BLaER1 treated with 17β-estradiol and CSF1 and Interleukin-3, amounts not matched to agents 10 nM and 100 nM (cell line): ENCODE data around the gene MAD2L1.
A peak's percentile ranks its signal among the peaks of the same experiment; 100 is the strongest.
"Not testable (repeated sequence)": the region's sequence is repeated elsewhere in the genome, so short reads cannot be mapped to it uniquely, and the experiment has no call there.

ENCODE experiments used
- H3K27ac ChIP-seq, 11 experiments: shearing (Covaris generic); formaldehyde crosslinking; 2 replicates each; pipeline ENCODE4 v1.8.1; 2022
- H3K27me3 ChIP-seq, 11 experiments: shearing (Covaris generic); formaldehyde crosslinking; 2 replicates each; pipeline ENCODE4 v1.8.1; 2022
- H3K36me3 ChIP-seq, 11 experiments: shearing (Covaris generic); formaldehyde crosslinking; 2 replicates each; pipeline ENCODE4 v1.8.1; 2022
- H3K4me1 ChIP-seq, 10 experiments: shearing (Covaris generic); formaldehyde crosslinking; 2 replicates each; pipeline ENCODE4 v1.8.1; 2022
- H3K4me2 ChIP-seq, 11 experiments: shearing (Covaris generic); formaldehyde crosslinking; 2 replicates each; pipeline ENCODE4 v1.8.1; 2022
- H3K4me3 ChIP-seq, 10 experiments: shearing (Covaris generic); formaldehyde crosslinking; 2 replicates each; pipeline ENCODE4 v1.8.1; 2022
- H3K9ac ChIP-seq, 11 experiments: shearing (Covaris generic); formaldehyde crosslinking; 2 replicates each; pipeline ENCODE4 v1.8.1; 2022
- H3K9me3 ChIP-seq, 11 experiments: shearing (Covaris generic); formaldehyde crosslinking; replicated peaks in 1 of 11; 2 replicates each; pipeline ENCODE4 v1.8.1; 2022
- H4K20me1 ChIP-seq, 11 experiments: shearing (Covaris generic); formaldehyde crosslinking; 2 replicates each; pipeline ENCODE4 v1.8.1; 2022
- Cebpa-rat ChIP-seq, 11 experiments: shearing (Covaris generic); IDR thresholded peaks; 2 replicates each; pipeline ENCODE4 v1.8.1; 2022

Gene MAD2L1

DNA sequence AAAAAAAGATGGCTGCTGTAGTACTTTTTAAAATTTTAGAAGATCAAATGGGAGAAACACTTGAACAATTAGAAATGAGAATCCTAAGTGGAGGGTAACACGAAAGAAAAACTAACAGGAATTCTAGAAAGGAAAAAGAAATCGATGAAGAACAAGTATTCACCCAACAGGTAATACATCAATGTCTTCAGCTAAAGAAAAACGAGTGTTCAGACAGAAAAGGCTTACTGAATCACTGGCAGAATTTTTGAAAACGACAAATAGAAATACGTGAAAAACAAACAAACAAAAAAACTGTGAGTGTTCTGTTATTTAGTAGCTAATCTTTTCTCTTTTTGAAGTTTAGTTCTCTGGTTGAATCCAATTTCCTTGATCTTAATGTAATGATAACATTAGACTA, 1.8 kb downstream of the MAD2L1 start:
- H3K9me3 ChIP-seq: no peaks in the 10 kb centered on the region
- TF ChIP-seq Cebpa-rat (IDR thresholded peaks at IDR 0.05): no peak
- peaks cover 41 to 63% (median 59%) of the 10 kb centered on the region in 10 experiments for H3K4me1 ChIP-seq
- peaks cover 0 to 28% (median 15%) of the 10 kb centered on the region in 11 experiments; a peak in 10 of 22 replicates for H4K20me1 ChIP-seq
- H3K9ac ChIP-seq: peak overlapping the region in 9 of 11 experiments; percentile 26 to 93 (median 87); a peak in 15 of 22 replicates
- peaks cover 0 to 53% (median 43%) of the 10 kb centered on the region in 11 experiments; a peak in 17 of 22 replicates for H3K36me3 ChIP-seq
- H3K27me3 ChIP-seq: no peaks in the 10 kb centered on the region
- peak overlapping the region in 2 of 11 experiments; percentile 92 to 95; a peak in 2 of 22 replicates for H3K27ac ChIP-seq
- H3K4me2 ChIP-seq: peak overlapping the region; percentile 76 to 96 (median 89); a peak in 21 of 22 replicates
- peak overlapping the region in 7 of 10 experiments; percentile 72 to 85 (median 77); a peak in 12 of 20 replicates for H3K4me3 ChIP-seq

DNA sequence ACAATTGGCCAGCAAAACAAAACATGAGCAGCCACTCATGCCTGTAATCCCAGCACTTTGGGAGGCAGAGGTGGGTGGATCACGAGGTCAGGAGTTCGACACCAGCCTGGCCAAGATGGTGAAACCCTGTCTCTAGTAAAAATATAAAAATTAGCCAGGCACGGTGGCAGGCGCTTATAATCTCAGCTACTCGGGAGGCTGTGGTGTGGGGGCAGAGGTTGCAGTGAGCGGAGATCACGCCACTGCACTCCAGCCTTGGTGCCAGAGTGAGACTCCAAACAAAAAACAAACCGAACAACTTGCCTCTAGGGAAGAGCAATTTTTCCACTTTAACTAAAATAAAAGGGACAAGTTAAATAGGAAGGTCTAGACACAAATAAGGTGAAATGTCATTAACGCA, 2.9 kb downstream of the MAD2L1 start:
- H3K9ac ChIP-seq: peak overlapping the region in 6 of 11 experiments; percentile 9 to 91 (median 30); a peak in 7 of 22 replicates
- H3K36me3 ChIP-seq: peaks cover 0 to 64% (median 54%) of the 10 kb centered on the region in 11 experiments; a peak in 17 of 22 replicates
- H3K27me3 ChIP-seq, H3K9me3 ChIP-seq: not testable (repeated sequence)
- peak overlapping the region; percentile 76 to 96 (median 89); a peak in 20 of 22 replicates for H3K4me2 ChIP-seq
- H3K27ac ChIP-seq: peak overlapping the region in 4 of 11 experiments; percentile 2 to 33 (median 24); a peak in 4 of 22 replicates
- H4K20me1 ChIP-seq: peaks cover 0 to 28% (median 15%) of the 10 kb centered on the region in 11 experiments; a peak in 10 of 22 replicates
- H3K4me3 ChIP-seq: peak overlapping the region in 4 of 10 experiments; percentile 74 to 85 (median 78); a peak in 3 of 20 replicates
- H3K4me1 ChIP-seq: peaks cover 40 to 53% (median 51%) of the 10 kb centered on the region in 10 experiments

DNA sequence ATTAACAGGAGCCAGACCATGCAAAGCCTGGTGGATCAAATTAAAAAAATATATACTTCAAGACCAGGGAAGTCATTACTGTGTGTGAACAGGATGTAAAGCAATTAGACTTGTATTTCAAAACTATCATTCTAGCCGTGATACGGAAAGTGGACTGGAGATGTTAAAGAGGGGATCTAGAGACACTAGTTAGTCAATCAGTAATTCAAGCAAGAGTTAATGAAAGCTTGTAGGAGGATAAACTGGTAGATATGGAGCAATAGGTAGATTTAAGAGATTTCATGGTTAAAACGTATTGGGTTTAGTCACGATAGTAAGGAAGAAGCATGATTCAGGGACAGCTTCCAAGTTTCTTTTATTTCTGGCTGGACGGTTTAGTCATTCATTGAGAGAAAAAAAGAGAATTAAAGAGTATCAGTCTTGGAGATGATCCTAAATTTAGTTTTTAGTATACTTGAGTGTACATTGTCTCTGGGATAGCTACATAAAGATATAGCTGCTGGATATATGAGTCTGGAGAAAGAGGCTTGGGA, 3.9 kb downstream of the MAD2L1 start:
- peak overlapping the region in 3 of 11 experiments; percentile 8 to 58 (median 31); a peak in 3 of 22 replicates for H3K9ac ChIP-seq
- no peak for TF ChIP-seq Cebpa-rat (IDR thresholded peaks at IDR 0.05)
- peaks cover 0 to 74% (median 63%) of the 10 kb centered on the region in 11 experiments; a peak in 18 of 22 replicates for H3K36me3 ChIP-seq
- peaks cover 32 to 44% (median 42%) of the 10 kb centered on the region in 10 experiments for H3K4me1 ChIP-seq
- H3K4me3 ChIP-seq: no peak overlapping the region; a peak in 1 of 20 replicates
- peaks cover 0 to 28% (median 18%) of the 10 kb centered on the region in 11 experiments; a peak in 10 of 22 replicates for H4K20me1 ChIP-seq
- H3K9me3 ChIP-seq: no peaks in the 10 kb centered on the region
- peak overlapping the region; percentile 76 to 96 (median 89); a peak in 19 of 22 replicates for H3K4me2 ChIP-seq
- H3K27me3 ChIP-seq: no peaks in the 10 kb centered on the region
- H3K27ac ChIP-seq: peak overlapping the region in 3 of 11 experiments; percentile 9 to 33 (median 20); a peak in 4 of 22 replicates

GRCh38 chr4:120059036-120059435, 7.6 kb downstream of the MAD2L1 start:
- H3K9ac ChIP-seq: no peak overlapping the region
- H3K36me3 ChIP-seq: peaks cover 0 to 99% (median 80%) of the 10 kb centered on the region in 11 experiments; a peak in 18 of 22 replicates
- H3K4me2 ChIP-seq: no peak overlapping the region
- no peak overlapping the region for H3K27ac ChIP-seq
- peaks cover 17 to 29% (median 22%) of the 10 kb centered on the region in 10 experiments for H3K4me1 ChIP-seq
- H3K9me3 ChIP-seq: no peaks in the 10 kb centered on the region
- no peak overlapping the region for H3K4me3 ChIP-seq
- TF ChIP-seq Cebpa-rat (IDR thresholded peaks at IDR 0.05): no peak
- H3K27me3 ChIP-seq: no peaks in the 10 kb centered on the region
- H4K20me1 ChIP-seq: peaks cover 0 to 30% (median 20%) of the 10 kb centered on the region in 11 experiments; a peak in 12 of 22 replicates

DNA sequence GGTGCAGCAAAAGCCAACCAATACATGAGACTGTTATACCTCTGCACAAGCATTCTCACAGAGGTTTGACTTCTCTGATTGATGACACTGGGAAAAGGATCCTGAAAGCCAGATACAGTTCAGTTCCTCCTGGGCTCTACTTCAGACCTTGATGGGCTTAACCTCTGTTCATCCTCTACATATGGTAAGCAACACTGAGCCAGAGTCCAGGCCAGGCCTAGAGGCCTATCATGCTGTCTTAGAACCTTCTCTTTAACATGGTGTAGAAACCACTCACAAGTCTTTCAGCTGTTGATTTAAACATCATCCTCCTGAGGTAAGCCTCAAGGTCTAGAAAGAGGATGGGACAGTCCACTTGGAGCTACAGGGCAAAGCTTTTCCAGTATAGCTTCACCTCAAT, 9.2 kb downstream of the MAD2L1 start:
- Histone ChIP-seq H3K9ac (no peak overlapping the region), H3K27me3 (no peaks in the 10 kb centered on the region)
- TF ChIP-seq Cebpa-rat (IDR thresholded peaks at IDR 0.05): no peak

GRCh38 chr4:120056246-120056645, 10.4 kb downstream of the MAD2L1 start:
- H3K9me3 ChIP-seq: no peaks in the 10 kb centered on the region
- no peak for TF ChIP-seq Cebpa-rat (IDR thresholded peaks at IDR 0.05)
- H3K36me3 ChIP-seq: peaks cover 0 to 84% (median 53%) of the 10 kb centered on the region in 11 experiments; a peak in 18 of 22 replicates
- peaks cover 0 to 14% (median 8%) of the 10 kb centered on the region in 11 experiments; a peak in 8 of 22 replicates for H4K20me1 ChIP-seq
- no peak overlapping the region for H3K27ac ChIP-seq
- no peak overlapping the region for H3K4me3 ChIP-seq
- H3K27me3 ChIP-seq: no peaks in the 10 kb centered on the region
- H3K4me2 ChIP-seq: 0 out of 22 replicates have a peak overlapping the region, but pooled peaks of 1 of the 11 experiments have one; percentile 1
- peaks cover 0 to 10% (median 4%) of the 10 kb centered on the region in 10 experiments; a peak in 7 of 20 replicates for H3K4me1 ChIP-seq
- no peak overlapping the region for H3K9ac ChIP-seq

More for the DNA sequence above, 9.2 kb downstream of the MAD2L1 start:
- peaks cover 2 to 16% (median 7%) of the 10 kb centered on the region in 10 experiments; a peak in 16 of 20 replicates for H3K4me1 ChIP-seq
- peaks cover 0 to 96% (median 64%) of the 10 kb centered on the region in 11 experiments; a peak in 18 of 22 replicates for H3K36me3 ChIP-seq
- H3K27ac ChIP-seq: no peak overlapping the region
- peaks cover 0 to 16% (median 9%) of the 10 kb centered on the region in 11 experiments; a peak in 8 of 22 replicates for H4K20me1 ChIP-seq
- H3K4me2 ChIP-seq: no peak overlapping the region
- H3K4me3 ChIP-seq: no peak overlapping the region
- no peaks in the 10 kb centered on the region for H3K9me3 ChIP-seq

DNA sequence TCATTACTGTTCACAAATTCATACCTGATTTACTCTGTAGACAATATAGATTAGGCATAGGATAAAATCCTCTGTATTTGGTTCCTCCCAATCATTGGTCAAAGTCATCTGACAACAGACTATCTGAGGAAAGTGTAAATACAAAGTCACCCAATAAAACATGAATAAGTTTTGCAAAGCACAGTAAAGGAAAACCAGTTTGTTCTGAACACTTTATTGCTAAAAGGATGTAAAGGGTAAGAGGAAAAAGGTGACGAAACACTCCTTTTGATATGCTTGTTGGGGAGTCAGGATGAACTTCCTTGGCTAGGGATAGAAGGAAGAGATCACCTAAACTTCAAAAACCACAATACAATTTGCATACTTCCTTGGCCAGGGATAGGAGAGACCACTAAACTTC, 10.9 kb downstream of the MAD2L1 start:
- Histone ChIP-seq H3K9me3 (no peaks in the 10 kb centered on the region), H3K4me2 (0 out of 22 replicates have a peak overlapping the region, but pooled peaks of 1 of the 11 experiments have one; percentile 1), H3K27ac (no peak overlapping the region), H3K36me3 (peaks cover 0 to 80% (median 50%) of the 10 kb centered on the region in 11 experiments; a peak in 18 of 22 replicates), H3K4me1 (peaks cover 0 to 10% (median 4%) of the 10 kb centered on the region in 10 experiments; a peak in 7 of 20 replicates), H3K9ac (no peak overlapping the region), H3K27me3 (no peaks in the 10 kb centered on the region), H3K4me3 (no peak overlapping the region), H4K20me1 (peaks cover 0 to 14% (median 8%) of the 10 kb centered on the region in 11 experiments; a peak in 8 of 22 replicates)
- TF ChIP-seq Cebpa-rat (IDR thresholded peaks at IDR 0.05): no peak

DNA sequence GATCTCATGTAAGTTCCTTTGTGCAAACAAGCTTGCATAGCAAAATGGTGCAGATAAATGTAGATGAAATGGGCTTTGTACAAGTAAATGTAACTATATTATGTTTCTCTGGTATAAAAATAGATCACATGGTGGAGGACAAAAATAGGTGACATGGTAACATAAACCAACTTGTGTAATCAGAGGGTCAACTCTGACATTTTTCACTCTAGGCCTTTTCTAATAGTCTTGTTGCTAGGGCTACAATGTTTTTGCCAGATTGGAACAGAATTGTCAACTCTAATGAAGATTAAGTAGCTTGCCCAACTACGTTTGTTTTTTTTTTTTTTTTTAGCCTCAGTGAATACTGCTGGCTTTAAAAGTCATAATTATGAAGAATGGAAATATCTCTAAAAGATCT, 11.5 kb downstream of the MAD2L1 start:
- no peaks in the 10 kb centered on the region for H3K27me3 ChIP-seq
- peaks cover 0 to 73% (median 44%) of the 10 kb centered on the region in 11 experiments; a peak in 18 of 22 replicates for H3K36me3 ChIP-seq
- H3K4me2 ChIP-seq: no peak overlapping the region
- no peak for TF ChIP-seq Cebpa-rat (IDR thresholded peaks at IDR 0.05)
- no peak overlapping the region for H3K9ac ChIP-seq
- no peaks in the 10 kb centered on the region for H3K9me3 ChIP-seq
- no peak overlapping the region for H3K4me3 ChIP-seq
- peaks cover 0 to 14% (median 8%) of the 10 kb centered on the region in 11 experiments; a peak in 8 of 22 replicates for H4K20me1 ChIP-seq
- H3K4me1 ChIP-seq: peaks cover 0 to 10% (median 4%) of the 10 kb centered on the region in 10 experiments; a peak in 7 of 20 replicates
- H3K27ac ChIP-seq: no peak overlapping the region

DNA sequence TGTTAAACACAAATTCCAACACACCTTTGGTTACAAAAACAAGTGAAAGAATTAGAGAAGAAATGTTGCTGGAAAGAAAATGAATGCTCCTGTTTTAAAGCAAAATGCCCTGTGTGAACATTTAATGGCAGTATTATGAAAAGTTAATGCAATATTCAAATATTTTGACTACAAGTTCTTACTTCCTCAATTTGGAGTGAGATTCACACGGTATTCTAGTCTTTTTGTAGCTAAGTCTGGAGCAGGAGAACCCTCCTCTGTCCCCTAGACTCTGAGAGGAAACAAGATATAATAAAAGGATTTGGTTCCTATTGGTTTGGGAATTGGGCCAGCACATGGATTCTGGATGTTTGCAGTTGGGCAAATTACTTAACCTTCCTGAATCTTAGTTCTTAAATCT, 12.7 kb downstream of the MAD2L1 start:
- H3K27me3 ChIP-seq: no peaks in the 10 kb centered on the region
- H3K4me2 ChIP-seq: no peak overlapping the region
- peaks cover 0 to 14% (median 8%) of the 10 kb centered on the region in 10 experiments; a peak in 11 of 20 replicates for H3K4me1 ChIP-seq
- H3K4me3 ChIP-seq: no peak overlapping the region
- no peaks in the 10 kb centered on the region for H3K9me3 ChIP-seq
- H3K36me3 ChIP-seq: peaks cover 0 to 61% (median 31%) of the 10 kb centered on the region in 11 experiments; a peak in 18 of 22 replicates
- no peak overlapping the region for H3K27ac ChIP-seq
- TF ChIP-seq Cebpa-rat (IDR thresholded peaks at IDR 0.05): no peak
- no peak overlapping the region for H3K9ac ChIP-seq
- H4K20me1 ChIP-seq: peaks cover 0 to 14% (median 8%) of the 10 kb centered on the region in 11 experiments; a peak in 8 of 22 replicates
